DMS153 treated with DMSO at 0.1 percent for 48 hours (cell line): ENCODE measurements around the gene HOXC4.
"Not testable (repeated sequence)": the region's sequence is repeated elsewhere in the genome, so short reads cannot be mapped to it uniquely, and the experiment has no call there.

Experiments
- DNase-seq: peaks from one replicate; lab custom pipeline; 2025; ENCODE audit not compliant: unreplicated experiment; lab: John Stamatoyannopoulos, UW

HOXC4 gene

GRCh38 chr12:54039417-54040147 lies 14.1 kb upstream of the HOXC4 start:
- no peak for DNase-seq

- no peak for DNase-seq
These were observed 13.5 kb upstream of the HOXC4 start for GRCh38 chr12:54040148-54040494.

GRCh38 chr12:54040648-54041047 lies 13.0 kb upstream of the HOXC4 start:
- DNase-seq = no peak

- no peak for DNase-seq
These were observed 12.4 kb upstream of the HOXC4 start for GRCh38 chr12:54041097-54041690.

GRCh38 chr12:54042033-54042432 lies 11.6 kb upstream of the HOXC4 start:
- DNase-seq = not testable (repeated sequence)

GRCh38 chr12:54042970-54043853 lies 10.4 kb upstream of the HOXC4 start:
- no peak for DNase-seq

GRCh38 chr12:54044425-54045103 lies 9.1 kb upstream of the HOXC4 start:
- DNase-seq = no peak

- no peak for DNase-seq
These were observed 8.2 kb upstream of the HOXC4 start for GRCh38 chr12:54045401-54045800.

GRCh38 chr12:54045868-54046521 lies 7.6 kb upstream of the HOXC4 start:
- no peak for DNase-seq

- DNase-seq = no peak
These were observed 6.9 kb upstream of the HOXC4 start for GRCh38 chr12:54046809-54047159.

- no peak for DNase-seq
These were observed 6.3 kb upstream of the HOXC4 start for GRCh38 chr12:54047160-54047963.

- DNase-seq = no peak
These were observed 5.7 kb upstream of the HOXC4 start for GRCh38 chr12:54047964-54048303.

GRCh38 chr12:54048406-54049093 lies 5.1 kb upstream of the HOXC4 start:
- no peak for DNase-seq

- no peak for DNase-seq
These were observed 4.5 kb upstream of the HOXC4 start for GRCh38 chr12:54049108-54049507.

- no peak for DNase-seq
These were observed 3.2 kb upstream of the HOXC4 start for GRCh38 chr12:54050482-54050810.

- DNase-seq = no peak
These were observed 2.4 kb upstream of the HOXC4 start for GRCh38 chr12:54051026-54051842.

GRCh38 chr12:54051874-54052437 lies 1.7 kb upstream of the HOXC4 start:
- DNase-seq = peak; percentile 35

- no peak for DNase-seq
These were observed 1.1 kb upstream of the HOXC4 start for GRCh38 chr12:54052438-54053002.
